SK-MEL-5 (cell line): ENCODE data around the gene CTNND1. TPM values are rescaled to one million over a fixed set of nuclear protein-coding genes. Genes with fewer than 3 reads are reported as not detected.
A peak's percentile ranks its signal among the peaks of the same experiment; 100 is the strongest.
"Not testable (repeated sequence)": the region's sequence is repeated elsewhere in the genome, so short reads cannot be mapped to it uniquely, and the experiment has no call there.

ENCODE experiments used
- DNase-seq: peaks from one replicate; pipeline ENCODE4 v3.0.0-alpha.2; 2016; ENCODE audit warnings: low read depth, low spot score
- in situ Hi-C: cut with HindIII; loops from 2 replicates; pipeline ENCODE4 v1.10.0; 2016; ENCODE audit warnings: low sequenced_read_pairs, high pct_unique_total_duplicates, low pct_unique_long_range_greater_than_20kb
- small RNA-seq, 2 experiments: library from RNA; depleted of rRNA; stranded (forward); fragments of <200 nt; gene quantifications; one replicate each; pipeline ENCODE3, GENCODE V24; 2014
- total RNA-seq: library from RNA; depleted of rRNA; stranded (reverse); fragments of >200 nt; shearing (Covaris generic); gene quantifications from 2 replicates; pipeline ENCODE4 v1.2.3, GENCODE V29; 2014; rRNA removed

The CTNND1 gene
- total RNA-seq, 1 experiment from 2014 or later, result 51.6 TPM

GRCh38 chr11:57815476-57815875, 53.9 kb downstream of the CTNND1 start:
- in situ Hi-C loops, result no loop called here
- DNase-seq, result no peak

- in situ Hi-C loops, result no loop called here
- DNase-seq, result no peak
Observed at GRCh38 chr11:57815877-57816276, 54.3 kb downstream of the CTNND1 start.

GRCh38 chr11:57818812-57819211, 57.2 kb downstream of the CTNND1 start:
- DNase-seq, result no peak
- in situ Hi-C loops, result no loop called here

GRCh38 chr11:57819252-57819979, 57.8 kb downstream of the CTNND1 start:
- in situ Hi-C loops, result no loop called here
- no peak for DNase-seq

- in situ Hi-C loops, result no loop called here
- DNase-seq, result no peak
Observed at GRCh38 chr11:57823859-57824258, 62.3 kb downstream of the CTNND1 start.

- DNase-seq, result no peak
- in situ Hi-C loops, result no loop called here
Observed at GRCh38 chr11:57834852-57835251, 73.2 kb downstream of the CTNND1 start.

- in situ Hi-C loops, DNase-seq: not testable (repeated sequence)
Observed at GRCh38 chr11:57838609-57839008, 77.0 kb downstream of the CTNND1 start.

- in situ Hi-C loops, result no loop called here
- no peak for DNase-seq
Observed at GRCh38 chr11:57842873-57843272, 81.3 kb downstream of the CTNND1 start.

- in situ Hi-C loops, result no loop called here
- peak; percentile 17 for DNase-seq
Observed at GRCh38 chr11:57867966-57868365, 106.4 kb downstream of the CTNND1 start.

GRCh38 chr11:57868491-57868890, 106.9 kb downstream of the CTNND1 start:
- in situ Hi-C loops, result no loop called here
- DNase-seq, result no peak

Small RNA genes within 50 kb of the gene (small RNA-seq; reads per million reads assigned to genes)
- 0 reads per million in 2 experiments for gene AP001931.1
- gene TMX2-CTNND1, result 0 reads per million in 2 experiments

Other genes with a start within 250 kb of the CTNND1 start
- 10.1 and 11.2 TPM in 2 replicates for gene SLC43A1, start 246.1 kb upstream of the CTNND1 start, total RNA-seq
- 48.5 and 51.6 TPM in 2 replicates for gene TIMM10, start 231.0 kb upstream of the CTNND1 start, total RNA-seq
- gene SMTNL1, start 224.2 kb upstream of the CTNND1 start, total RNA-seq, result not detected in 2 replicates
- gene UBE2L6, start 194.1 kb upstream of the CTNND1 start, total RNA-seq, result 17.0 and 22.4 TPM in 2 replicates
- gene SERPING1, start 164.1 kb upstream of the CTNND1 start, total RNA-seq, result not detected in 2 replicates
- gene YPEL4, start 111.9 kb upstream of the CTNND1 start, total RNA-seq, result 4.5 and 5.3 TPM in 2 replicates
- 17.8 and 19.2 TPM in 2 replicates for gene CLP1, start 104.0 kb upstream of the CTNND1 start, total RNA-seq
- 28.7 and 30.4 TPM in 2 replicates for gene ZDHHC5, start 93.7 kb upstream of the CTNND1 start, total RNA-seq
- 14.1 and 20.3 TPM in 2 replicates for gene MED19, start 49.6 kb upstream of the CTNND1 start, total RNA-seq
- gene TMX2, start 49.2 kb upstream of the CTNND1 start, total RNA-seq, result 238 and 245 TPM in 2 replicates
- gene SELENOH, start 20.3 kb upstream of the CTNND1 start, total RNA-seq, result 171 and 183 TPM in 2 replicates
- gene BTBD18, start 10.0 kb upstream of the CTNND1 start, total RNA-seq, result not detected in 2 replicates